NOMO-1 treated with dmso at 0.1 percent for 144 hours (cell line): ENCODE results near the gene INTS11.

Experiments used
- DNase-seq: peaks from one replicate; lab custom pipeline; 2025; ENCODE audit not compliant: unreplicated experiment; lab: John Stamatoyannopoulos, UW

INTS11 gene

GRCh38 chr1:1358433-1359271 lies 34.2 kb upstream of the INTS11 start, which contains the start of gene MXRA8:
TSS of gene MXRA8 (minus strand) at chr1:1358555. CDS start at chr1:1358504, 51 bp downstream.
- DNase-seq = peak; percentile 30

GRCh38 chr1:1357871-1358432 lies 33.5 kb upstream of the INTS11 start:
- no peak for DNase-seq

GRCh38 chr1:1356796-1357401 lies 32.4 kb upstream of the INTS11 start:
- no peak for DNase-seq

GRCh38 chr1:1356166-1356795 lies 31.8 kb upstream of the INTS11 start:
- DNase-seq = no peak

GRCh38 chr1:1355416-1355815 lies 31.0 kb upstream of the INTS11 start:
- DNase-seq = no peak

- no peak for DNase-seq
These were observed 30.1 kb upstream of the INTS11 start for GRCh38 chr1:1354271-1355247.

- DNase-seq = no peak
These were observed 29.1 kb upstream of the INTS11 start for GRCh38 chr1:1353389-1354151.

- DNase-seq = no peak
These were observed 28.4 kb upstream of the INTS11 start for GRCh38 chr1:1352786-1353388.

GRCh38 chr1:1351511-1352427 lies 27.3 kb upstream of the INTS11 start:
- no peak for DNase-seq

- DNase-seq = peak; percentile 20
These were observed 25.0 kb upstream of the INTS11 start, which contains the start of gene DVL1 for GRCh38 chr1:1349256-1350012. TSS of gene DVL1 (minus strand) at chr1:1349418. CDS start at chr1:1349065, 353 bp downstream.

- no peak for DNase-seq
These were observed 24.2 kb upstream of the INTS11 start for GRCh38 chr1:1348420-1349255.

- DNase-seq = no peak
These were observed 23.4 kb upstream of the INTS11 start for GRCh38 chr1:1347663-1348419.

- no peak for DNase-seq
These were observed 22.7 kb upstream of the INTS11 start for GRCh38 chr1:1347026-1347595.

GRCh38 chr1:1346501-1346890 lies 22.0 kb upstream of the INTS11 start:
- no peak for DNase-seq

GRCh38 chr1:1345860-1346500 lies 21.5 kb upstream of the INTS11 start:
- DNase-seq = no peak
